ENCODE results near the gene POLD2.

- TF ChIP-seq CTCF (IDR thresholded peaks at IDR 0.05; ENCODE audit: low read depth, low read length) = no peak
- TF ChIP-seq POLR2A (IDR thresholded peaks at IDR 0.05; ENCODE audit: extremely low read depth, insufficient read length) = no peak
- no peak for TF ChIP-seq MYC (IDR thresholded peaks at IDR 0.05; ENCODE audit: low read depth, low read length)
- no peak for TF ChIP-seq MAX (IDR thresholded peaks at IDR 0.05; ENCODE audit: low read depth, low read length)
These were observed 27.6 kb downstream of the POLD2 start for GRCh38 chr7:44095781-44096180.

Measured in NB4 (cell line).